Heart left ventricle (tissue), 13 donors: ENCODE data around the gene FZR1.

Source experiments
- POLR2A ChIP-seq, 2 donors: fragments of 450-650 bp; IDR thresholded peaks; one replicate each; pipeline ENCODE4 v1.6.1; 2017; ENCODE audit warnings: antibody characterized with exemption in 2 of 2, mild to moderate bottlenecking in 2 of 2, moderate library complexity in 2 of 2
- TF ChIP-seq, protein P1 (sequence below), 12 donors: fragments of 200-600 bp; sonication (generic) in 4 of 12; IDR thresholded peaks; one replicate each; pipeline versions ENCODE4 v1.5.0 to v1.8.0; 2018 to 2022; ENCODE audit warnings: antibody characterized with exemption in 12 of 12, mild to moderate bottlenecking in 5 of 12
- donor health status: ischemic (EF 13 %, LVEDD 7.1; RV severe dilation, severe dysfunction).
- donor health status: DM: no; HTN: yes; CAD: no.
- donor health status: DM: no; HTN: no; CAD: no.
- donor health status: ischemic (EF 25% LVEDD 6.9; RV normal size, moderate dysfunction).
- donor health status: ischemic (EF 25% LVEDD 5.7; RV mildly dilated, moderate dysfunction).
- donor health status: ischemic (EF 35%, LVEDD 5.7; RV mildly dilated, moderate dysfunction).
- donor health status: nonischemic (EF 11% LVEDD 7.7; RV severe dilation, severe dysfunction).
- donor health status: DM: yes; HTN: yes; CAD: no.
- donor health status: PGD.
- donor health status: ischemic (EF 29% LVEDD 5.4; RV normal size, mild dysfunction).
- donor health status: nonischemic (EF 23%, LVEDD 6.1; RV moderate dilation, normal function).

DNA sequence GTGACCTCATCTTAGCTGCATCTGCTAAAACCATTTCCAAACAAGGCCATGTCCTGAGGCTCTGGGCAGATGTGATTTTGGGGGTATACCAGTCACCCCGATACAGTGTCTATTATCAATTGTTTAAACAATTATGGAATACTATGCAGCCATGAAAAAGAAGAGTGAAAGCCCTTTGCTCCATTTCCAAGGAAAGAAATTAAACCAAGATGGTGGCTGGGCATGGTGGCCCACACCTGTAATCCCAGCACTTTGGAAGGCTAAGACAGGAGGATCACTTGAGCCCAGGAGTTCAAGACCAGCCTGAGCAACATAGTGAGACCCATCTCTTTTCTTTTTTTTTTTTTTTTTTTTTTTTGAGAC is 33.6 kb downstream of the FZR1 start:
- TF ChIP-seq, protein P1, sequence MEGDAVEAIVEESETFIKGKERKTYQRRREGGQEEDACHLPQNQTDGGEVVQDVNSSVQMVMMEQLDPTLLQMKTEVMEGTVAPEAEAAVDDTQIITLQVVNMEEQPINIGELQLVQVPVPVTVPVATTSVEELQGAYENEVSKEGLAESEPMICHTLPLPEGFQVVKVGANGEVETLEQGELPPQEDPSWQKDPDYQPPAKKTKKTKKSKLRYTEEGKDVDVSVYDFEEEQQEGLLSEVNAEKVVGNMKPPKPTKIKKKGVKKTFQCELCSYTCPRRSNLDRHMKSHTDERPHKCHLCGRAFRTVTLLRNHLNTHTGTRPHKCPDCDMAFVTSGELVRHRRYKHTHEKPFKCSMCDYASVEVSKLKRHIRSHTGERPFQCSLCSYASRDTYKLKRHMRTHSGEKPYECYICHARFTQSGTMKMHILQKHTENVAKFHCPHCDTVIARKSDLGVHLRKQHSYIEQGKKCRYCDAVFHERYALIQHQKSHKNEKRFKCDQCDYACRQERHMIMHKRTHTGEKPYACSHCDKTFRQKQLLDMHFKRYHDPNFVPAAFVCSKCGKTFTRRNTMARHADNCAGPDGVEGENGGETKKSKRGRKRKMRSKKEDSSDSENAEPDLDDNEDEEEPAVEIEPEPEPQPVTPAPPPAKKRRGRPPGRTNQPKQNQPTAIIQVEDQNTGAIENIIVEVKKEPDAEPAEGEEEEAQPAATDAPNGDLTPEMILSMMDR (IDR thresholded peaks at IDR 0.05), result no peak
- TF ChIP-seq POLR2A (IDR thresholded peaks at IDR 0.05), result no peak
